Inferior parietal cortex (tissue), 1 donor: ENCODE results near the gene SDF4.

Experiments
- DNase-seq: peaks from one replicate; pipeline ENCODE4 v3.0.0-alpha.2; 2016; ENCODE audit errors: extremely low spot score

SDF4 gene

DNA sequence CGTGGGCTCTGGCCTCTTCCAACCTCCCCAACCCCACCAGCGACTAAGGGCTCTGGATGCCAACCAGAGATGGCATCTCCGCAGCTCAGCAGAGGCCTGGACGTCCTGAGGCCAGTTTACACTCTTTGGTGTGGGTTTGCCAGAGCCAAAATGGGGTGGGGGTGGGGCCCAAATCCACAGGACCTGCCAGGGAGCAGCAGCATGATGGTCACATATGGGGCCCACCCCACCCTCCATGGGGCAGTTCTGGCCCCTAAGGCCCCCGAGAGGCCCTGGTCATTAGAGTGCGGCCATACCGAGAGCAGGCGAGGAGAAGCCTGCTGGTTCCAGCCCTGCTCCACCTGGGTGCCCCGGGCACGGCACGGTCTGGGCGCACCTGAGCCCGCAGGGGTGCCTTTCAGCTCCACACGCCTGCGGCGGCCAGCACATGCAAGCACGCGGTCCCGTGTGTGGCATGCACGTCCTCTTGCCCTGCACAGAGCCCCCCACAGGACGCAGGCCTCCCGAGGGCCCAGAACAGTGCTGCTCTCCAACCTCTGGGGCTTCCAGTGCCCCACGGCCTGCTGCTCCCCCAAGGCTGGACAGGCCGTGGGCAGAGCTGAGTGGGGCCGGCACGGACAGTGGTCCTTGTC is 9.9 kb upstream of the SDF4 start:
- no peak for DNase-seq

DNA sequence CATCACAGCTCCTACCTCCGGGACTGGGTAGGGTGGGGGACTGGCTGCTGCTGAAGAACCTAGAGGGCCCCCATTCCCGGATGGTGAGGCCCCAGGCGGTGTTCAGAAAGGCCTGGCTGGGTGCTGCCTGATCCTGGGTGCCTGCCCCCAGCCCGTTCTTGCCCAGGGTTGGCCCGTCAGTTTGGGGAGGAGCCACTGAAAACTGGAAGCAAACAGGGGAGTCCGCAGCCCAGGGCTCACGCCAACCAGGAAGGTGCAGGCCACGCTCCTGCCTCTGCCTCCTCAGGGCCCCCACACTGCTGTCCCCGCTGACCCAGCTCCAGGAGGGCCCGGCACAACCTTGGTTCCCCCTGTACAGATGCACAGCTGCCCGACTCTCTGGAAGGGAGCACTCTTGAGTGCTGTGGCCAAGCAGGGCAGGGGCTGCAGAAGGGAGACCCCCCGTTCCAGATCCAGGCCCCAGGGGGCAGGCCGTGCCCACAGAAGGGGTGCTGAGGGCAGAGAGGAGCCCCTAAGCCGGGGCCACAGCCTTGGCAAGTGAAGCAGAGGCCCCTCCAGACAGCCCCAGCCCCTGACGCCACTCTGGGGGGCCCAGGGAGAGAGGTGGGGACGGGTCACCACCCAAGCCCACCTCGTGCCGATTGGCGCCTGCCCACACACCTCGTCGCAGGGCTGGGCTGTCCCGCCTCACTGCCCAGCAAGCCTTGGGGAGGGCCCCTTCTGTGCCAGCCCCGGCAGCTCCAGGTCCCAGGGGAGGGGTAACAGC is 9.2 kb upstream of the SDF4 start:
- no peak for DNase-seq

DNA sequence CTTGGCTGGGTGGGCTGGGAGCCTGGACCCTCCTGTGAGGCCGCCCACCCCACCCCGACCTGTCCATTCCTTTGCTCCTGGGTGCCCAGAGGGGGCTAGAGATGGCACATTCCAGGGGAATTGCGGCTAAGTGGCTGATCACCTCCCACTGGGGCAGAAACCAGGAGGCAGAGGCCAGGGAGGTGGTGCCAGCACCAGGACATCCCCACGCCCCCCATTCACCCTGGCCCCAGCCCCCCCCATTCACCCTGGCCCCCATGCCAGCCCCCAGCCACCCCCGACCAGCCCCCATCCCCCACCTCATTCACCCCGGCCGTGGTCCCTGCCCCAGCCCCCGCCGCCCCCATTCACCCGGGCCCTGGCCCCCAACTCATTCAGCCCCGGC is 8.5 kb upstream of the SDF4 start:
- no peak for DNase-seq

DNA sequence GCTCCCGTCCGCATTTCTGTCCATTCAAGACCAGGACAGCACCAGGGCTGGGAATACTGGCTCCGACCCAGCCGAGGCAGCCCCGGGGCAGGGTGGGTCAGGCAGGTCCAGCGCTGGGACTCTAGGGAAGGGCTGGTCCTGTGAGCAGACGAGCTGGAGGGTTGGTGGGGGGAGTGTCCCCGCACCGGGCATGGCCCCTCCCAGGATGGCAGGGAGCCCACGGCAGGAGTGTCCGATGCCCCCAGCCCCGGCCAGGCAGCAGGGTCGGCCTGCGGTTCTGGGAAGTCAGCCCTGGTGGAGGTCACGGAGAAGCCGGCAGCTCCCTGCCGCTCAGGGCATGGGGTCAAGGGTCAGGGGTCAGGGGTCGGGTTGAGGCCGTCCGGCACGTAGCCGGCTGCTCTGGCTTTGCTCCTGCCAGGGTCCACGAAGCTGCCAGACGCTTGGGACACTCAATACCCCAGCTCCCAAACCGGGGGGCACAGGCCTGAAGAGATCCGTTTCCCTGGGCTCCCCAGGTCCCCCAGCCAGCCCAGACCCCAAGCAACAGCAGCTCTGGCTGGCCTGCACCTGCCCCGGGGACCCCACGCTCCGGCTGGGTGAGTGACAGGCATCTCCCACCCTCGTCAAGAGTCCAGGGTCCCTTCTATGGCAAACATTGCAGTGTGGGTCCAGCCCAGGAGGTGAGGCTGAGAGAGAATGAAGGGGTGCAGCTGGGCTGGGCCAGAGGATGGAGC is 8.0 kb upstream of the SDF4 start:
- no peak for DNase-seq

DNA sequence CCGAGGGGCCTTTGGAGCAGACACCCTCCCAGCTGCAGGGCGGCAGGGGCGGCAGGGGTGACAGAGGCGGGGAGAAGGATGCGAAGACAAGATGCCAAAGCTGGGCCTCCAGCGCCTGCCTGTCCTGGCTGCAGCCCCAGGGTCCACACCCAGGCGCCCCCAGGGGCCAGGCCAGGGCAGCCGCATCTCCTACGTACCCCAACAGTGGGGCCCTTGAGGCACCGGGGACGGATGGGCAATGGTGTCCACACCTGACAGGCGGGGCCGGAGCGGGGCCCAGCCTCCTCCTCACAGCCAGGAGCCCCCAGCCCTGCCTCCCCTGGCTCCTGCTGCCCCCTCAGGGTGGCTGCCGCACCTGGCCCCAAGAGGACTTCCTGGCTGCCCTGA is 7.4 kb upstream of the SDF4 start:
- no peak for DNase-seq

DNA sequence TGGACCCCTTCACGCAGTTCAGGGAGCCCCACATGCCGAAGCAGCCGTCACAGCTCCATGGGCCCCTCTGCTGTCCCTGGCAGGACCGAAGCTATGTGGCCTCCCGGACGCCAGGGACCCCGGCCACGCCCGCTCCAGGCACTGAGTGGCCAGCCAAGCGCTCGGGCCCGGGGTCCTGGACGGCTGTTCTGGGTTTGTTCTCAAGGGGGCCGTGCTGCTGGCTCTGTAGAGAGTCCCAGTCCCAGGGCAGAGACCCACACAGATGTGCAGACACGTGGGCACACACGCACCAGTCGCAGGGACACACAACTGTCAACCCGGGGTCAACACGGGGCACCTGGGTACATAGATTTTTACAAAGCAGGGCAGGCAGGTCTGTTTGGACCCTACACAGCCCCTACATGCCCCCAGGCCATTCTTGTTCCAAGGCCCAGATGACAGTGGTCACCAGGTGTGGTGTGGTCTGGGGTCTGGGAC is 6.9 kb upstream of the SDF4 start:
- no peak for DNase-seq

DNA sequence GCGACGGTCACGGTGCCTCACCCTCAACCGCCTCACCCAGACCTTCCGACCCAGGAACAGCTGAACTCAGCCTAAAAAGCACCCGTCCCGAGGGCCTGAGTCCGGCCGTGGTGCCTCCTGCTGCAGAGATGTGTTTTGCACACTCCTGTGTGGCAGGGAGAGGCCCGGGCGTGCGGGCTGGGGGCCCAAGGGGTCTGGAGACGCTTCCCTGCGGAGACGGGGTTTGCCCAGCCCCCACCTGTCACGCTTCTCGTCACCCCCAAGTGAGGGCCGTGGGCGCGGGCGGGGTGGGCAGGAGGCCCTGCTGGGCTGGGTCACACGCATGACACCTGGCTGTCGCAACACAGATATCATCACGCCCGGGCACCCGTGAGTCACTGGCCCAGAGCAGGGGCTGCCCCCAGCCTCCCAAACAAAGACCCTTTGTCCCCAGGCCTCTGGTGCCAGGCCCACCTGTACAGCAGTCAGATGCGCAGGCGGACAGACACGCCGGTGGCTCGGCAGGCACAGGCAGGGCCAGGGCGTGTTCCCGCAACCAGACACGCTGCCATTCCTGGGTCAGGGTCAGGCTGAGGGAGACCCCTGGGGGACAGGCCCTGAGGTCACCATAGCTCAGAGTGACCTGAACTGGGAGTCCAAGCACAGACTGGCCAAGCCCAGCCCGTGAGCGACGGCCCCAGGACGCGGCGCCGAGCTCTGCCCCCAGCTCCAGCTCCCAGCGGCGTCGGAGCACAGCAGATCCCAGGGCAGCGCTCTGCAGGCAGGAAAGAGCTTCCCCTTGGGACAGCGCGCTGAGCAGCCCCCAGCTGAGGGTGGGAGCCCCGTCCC is 6.3 kb upstream of the SDF4 start:
- no peak for DNase-seq

DNA sequence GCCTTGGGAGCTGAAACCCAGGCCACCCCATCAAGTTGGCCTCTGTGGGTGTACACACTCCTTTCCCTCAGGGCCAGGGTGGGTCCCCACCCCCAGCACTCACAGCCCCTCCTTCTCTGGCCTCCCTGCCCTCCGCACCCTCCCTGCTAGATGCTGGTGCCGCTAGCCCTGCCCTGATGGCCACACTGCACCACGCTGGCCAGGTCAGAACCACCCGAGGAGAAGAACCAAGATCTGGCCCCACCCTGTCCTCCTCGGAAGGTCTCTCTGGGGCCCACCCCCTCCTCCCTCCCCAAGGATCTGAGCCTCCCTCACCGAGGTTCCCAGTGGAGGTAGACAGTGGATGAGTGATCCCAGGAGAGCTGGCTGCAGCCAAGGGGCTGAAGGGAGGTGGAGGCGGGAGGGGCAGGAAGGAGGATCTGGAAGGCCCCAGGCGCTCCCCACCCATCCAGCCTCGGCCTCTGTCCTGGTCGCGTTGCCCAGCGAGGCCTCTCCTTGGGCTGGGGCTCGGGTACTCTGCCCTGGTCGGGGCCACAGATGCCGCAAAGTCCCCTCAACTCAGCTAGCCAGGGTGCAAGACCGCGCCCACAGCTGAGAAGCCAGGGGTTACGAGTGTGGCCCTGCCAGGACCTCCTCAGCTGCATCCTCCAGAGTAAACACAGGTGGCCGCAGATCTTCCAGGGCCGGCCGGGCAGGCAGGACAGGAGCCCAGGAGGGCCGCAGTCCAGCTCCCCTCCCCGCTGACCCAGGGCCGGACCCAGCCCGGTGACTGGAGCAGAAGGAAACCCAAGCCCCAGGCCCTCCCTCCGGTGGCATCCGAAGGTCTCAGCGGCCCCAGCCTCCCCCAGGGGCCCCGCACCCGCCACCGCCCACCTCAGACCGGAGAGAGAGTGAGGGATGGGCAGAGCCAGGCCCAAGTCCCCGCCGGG is 5.4 kb upstream of the SDF4 start:
- DNase-seq: no peak

DNA sequence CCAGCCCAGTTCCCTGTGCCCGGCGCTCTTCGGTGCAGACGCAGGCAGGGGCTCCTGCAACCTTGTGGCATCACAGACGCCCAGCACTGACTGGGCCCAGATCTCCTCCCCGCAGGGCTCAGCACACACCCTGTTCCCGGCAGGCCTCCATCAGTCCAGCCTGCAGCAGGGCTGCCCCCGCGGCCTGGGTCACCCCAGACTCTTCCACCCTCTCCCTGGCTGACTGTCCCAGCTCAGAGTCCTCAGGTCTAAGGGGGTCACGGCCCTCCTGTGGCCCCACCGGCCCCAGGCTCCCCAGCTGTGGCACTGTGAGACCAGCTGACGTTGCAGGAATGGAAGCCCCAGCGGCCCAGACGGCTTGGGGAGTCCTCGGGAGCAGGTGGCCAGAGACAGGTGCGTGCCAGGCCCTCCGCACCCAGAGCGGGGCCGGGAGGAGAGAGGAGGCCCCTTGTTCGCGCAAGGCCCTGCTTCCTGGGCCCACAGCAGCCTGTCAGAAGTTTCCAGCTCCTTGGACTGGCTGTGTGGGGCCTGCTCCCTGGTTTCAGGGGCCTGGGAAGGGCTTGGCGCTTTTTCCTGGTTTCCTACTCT is 4.5 kb upstream of the SDF4 start:
- no peak for DNase-seq

DNA sequence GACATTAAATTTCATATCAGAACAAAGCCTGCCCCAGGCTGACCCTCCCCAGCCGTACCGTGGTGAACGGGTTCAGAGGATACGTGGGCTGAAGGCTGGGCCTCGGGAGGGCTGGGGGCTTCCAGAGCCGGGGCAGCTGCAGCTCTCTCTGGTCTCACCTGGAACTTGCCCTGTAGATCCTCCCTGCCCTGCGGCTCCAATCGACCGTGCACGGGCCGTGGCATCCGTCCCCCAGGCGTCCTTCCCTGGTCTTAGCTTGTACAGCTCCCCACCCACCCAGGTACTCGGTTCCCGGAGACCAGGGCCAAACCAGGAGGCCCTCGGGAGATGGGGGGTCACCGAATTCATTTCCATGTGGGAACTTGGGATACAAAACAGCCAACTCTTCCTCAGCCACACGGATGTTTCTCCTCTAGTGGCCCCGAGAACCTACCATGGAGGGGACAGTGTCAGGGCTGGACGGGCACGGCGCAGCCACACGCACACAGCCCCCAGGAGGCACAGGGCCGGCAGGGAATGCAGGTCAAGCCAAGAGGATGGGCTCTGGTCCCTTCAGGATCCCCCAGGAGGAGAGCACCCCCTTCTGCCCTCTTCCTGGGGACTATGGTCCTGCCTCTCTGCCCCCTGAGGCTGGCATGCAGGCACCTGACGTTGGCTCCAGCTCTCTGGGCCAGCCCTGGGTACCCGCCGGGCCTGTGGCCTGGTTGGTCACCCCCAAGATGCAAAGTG is 3.4 kb upstream of the SDF4 start:
- no peak for DNase-seq

DNA sequence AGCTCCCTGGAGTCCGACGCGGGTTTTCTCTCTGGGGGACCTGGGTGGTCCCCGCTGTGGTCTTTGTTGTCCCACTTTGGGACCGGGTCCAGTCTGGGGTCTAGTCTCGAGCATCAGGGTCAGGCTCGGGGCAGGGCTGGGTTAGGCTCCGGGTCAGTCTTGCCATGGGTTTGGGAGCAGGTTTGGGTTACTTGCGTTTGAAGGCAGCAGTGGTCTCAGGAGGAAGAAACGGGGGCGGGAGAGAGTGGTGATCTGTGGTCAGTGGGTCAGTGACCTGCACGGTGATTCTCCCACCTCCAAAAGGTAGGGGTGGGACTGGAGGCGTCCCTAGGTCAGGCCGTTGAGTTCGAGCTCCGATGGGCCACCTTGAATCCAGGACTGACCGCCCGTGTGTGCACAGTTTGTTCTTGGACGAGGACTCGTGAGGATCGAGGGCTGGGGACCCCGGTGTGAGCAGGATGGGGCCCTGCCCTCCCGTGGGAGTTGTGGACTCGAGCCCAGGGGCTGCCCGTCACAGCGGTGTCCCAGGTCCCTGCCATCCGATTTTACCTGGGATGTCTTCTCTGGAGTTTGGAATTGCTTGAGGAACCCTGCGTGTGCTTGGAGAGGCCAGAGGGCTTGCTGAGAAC is 2.5 kb upstream of the SDF4 start:
- no peak for DNase-seq

DNA sequence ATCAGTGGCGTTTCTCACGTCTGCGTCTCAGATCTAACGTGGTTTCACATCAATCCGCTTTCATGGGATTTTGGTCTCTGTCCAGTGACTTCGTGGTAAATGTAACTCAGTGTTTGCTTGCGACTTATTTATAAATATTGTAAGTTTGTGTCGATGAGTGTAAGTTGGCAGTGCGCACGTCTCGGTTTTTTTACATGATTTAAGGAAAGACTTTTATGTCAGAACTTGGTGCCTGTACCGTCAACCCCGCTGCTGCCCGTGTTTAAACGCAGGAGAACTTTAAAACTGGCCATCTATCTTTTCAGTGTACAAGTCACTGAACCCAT is 1.7 kb upstream of the SDF4 start:
- no peak for DNase-seq

DNA sequence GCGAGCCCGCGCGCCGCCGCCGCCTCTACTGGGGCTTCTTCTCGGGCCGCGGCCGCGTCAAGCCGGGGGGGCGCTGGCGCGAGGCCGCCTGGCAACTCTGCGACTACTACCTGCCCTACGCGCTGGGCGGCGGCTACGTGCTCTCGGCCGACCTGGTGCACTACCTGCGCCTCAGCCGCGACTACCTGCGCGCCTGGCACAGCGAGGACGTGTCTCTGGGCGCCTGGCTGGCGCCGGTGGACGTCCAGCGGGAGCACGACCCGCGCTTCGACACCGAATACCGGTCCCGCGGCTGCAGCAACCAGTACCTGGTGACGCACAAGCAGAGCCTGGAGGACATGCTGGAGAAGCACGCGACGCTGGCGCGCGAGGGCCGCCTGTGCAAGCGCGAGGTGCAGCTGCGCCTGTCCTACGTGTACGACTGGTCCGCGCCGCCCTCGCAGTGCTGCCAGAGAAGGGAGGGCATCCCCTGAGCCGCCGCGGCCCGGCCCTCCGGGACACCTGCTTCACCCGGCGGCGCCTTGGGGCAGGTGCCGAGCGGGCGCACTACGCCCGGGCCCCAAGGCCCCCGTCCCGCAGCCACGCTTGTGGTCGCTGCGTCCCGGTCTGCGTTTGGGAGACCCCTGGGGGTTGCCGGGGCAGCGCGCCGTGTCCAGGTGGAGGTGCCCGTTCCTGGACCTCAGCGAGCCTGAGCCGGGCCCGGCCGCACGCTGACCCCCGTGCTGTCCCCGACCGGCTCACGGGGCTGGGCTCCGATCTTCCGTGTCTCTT is 1.2 kb upstream of the SDF4 start:
- DNase-seq: no peak

DNA sequence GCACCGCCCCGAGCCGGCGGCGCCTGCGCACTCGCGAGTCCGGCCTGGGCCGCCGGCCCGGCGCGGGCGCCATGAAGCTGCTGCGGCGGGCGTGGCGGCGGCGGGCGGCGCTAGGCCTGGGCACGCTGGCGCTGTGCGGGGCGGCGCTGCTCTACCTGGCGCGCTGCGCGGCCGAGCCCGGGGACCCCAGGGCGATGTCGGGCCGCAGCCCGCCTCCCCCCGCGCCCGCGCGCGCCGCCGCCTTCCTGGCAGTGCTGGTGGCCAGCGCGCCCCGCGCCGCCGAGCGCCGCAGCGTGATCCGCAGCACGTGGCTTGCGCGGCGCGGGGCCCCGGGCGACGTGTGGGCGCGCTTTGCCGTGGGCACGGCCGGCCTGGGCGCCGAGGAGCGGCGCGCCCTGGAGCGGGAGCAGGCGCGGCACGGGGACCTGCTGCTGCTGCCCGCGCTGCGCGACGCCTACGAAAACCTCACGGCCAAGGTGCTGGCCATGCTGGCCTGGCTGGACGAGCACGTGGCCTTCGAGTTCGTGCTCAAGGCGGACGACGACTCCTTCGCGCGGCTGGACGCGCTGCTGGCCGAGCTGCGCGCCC is 501 bp upstream of the SDF4 start, which contains the start of gene B3GALT6:
TSS of gene B3GALT6 (plus strand) at position 30 of the 588 bp plus-strand sequence. CDS start at position 72, 42 bp downstream.
- DNase-seq: no peak

DNA sequence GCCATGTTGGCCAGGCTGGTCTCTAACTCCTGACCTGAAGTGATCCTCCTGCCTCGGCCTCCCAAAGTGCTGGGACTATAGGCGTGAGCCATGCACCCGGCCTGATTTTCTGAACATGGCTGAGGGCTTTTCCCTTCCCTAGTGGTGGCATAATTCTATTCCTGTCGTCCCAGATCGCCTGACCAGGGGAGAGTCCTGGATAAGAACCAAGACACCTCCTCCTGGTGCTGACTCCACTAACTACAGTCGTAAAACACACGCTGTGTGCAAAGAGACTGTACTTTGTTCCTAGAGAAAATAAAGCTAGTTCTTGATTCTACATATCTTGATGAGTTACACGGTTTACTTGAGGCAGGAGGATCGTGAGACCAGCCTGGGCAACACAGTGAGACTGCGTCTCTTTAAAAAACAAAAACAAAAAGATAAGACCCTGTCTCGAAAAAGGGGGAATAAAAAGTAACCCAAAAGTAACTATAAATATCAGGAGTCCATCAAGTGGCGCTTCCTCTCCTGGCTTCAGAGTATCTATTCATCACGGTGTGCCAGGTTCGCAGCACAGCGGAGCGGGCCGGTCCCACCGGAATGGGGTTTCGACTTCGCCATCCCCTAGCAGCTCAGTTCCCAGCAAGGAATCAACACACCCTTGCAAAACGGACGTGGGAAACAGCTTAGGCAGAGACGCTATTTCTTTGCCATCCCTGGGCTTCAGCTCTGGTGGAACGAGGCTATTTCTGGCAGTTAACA is 973 bp downstream of the SDF4 start:
- no peak for DNase-seq

DNA sequence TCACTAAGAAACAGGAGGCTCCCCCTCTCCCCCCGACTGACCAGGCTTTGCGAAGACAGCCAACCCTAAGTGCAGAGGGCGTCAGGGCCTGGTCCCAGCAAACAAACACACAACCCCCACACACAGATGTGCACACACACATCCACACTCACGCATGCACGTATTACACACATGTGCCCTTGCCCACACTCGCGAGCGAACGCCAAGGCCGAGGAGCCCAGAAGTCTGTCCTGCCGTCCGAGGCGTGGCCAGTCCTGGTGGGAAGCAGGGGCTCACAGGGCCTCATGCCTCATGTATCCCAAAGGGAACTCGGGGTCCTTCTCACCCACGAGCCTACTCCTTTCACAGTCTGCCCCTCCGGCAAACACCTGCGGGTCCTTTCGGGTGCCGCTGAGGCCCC is 2.0 kb downstream of the SDF4 start:
- DNase-seq: no peak

DNA sequence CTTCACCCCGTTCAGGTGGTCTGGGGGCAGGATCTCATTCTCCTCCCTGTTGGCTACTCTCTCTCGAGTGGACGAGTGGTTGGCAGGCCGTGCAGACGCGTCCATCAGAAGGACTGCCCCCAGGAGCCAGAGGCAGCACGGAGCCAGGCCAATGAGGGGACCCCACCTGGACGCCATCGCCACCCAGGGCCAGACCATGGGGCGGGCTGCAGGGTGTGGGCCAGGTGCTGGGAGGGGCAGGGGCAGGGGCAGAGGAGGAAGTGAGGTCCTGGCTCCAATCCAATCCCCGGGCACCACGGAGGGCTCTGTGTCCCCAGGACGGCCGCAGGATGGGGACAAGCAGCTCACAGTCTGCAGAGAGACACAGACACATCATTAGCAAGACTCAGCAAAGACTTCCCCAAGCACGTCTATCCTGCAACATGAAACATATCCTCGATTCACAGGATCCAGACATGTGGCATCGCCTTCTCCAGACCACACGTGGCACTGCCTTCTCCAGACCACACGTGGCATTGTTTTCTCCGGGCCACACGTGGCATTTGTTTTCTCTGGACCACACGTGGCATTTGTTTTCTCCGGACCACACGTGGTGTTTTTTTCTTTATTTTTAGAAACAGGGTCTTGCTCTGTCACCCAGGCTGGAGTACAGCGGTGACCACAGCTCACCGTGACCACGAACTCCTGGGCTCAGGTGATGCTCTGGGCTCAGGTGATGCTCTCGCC is 3.0 kb downstream of the SDF4 start:
- DNase-seq: no peak
